SK-N-SH (cell line): ENCODE data around the gene VPS51.

Source experiments
- GABPA ChIP-seq: IDR thresholded peaks from 2 replicates; pipeline ENCODE4 v1.4.0; 2012; ENCODE audit warnings: low read depth, mild to moderate bottlenecking
- RAD21 ChIP-seq: IDR thresholded peaks from 2 replicates; pipeline ENCODE4 v1.6.1; 2012; ENCODE audit warnings: mild to moderate bottlenecking, low read length
- RCOR1 ChIP-seq: fragments of 150-350 bp; IDR thresholded peaks from 2 replicates; pipeline ENCODE4 v1.6.1; 2017; ENCODE audit warnings: antibody characterized with exemption, low read length
- SIN3A ChIP-seq: IDR thresholded peaks from 2 replicates; pipeline ENCODE4 v1.6.1; 2012; ENCODE audit warnings: low read depth, mild to moderate bottlenecking, low read length, moderate library complexity, borderline replicate concordance
- TAF1 ChIP-seq: IDR thresholded peaks from 2 replicates; pipeline ENCODE4 v1.6.1; 2012; ENCODE audit warnings: low read depth, mild to moderate bottlenecking, low read length, moderate library complexity, borderline replicate concordance
- TCF12 ChIP-seq: IDR thresholded peaks from 2 replicates; pipeline ENCODE4 v1.4.0; 2012
- ZBTB33 ChIP-seq: IDR thresholded peaks from 2 replicates; pipeline ENCODE4 v1.4.0; 2012; ENCODE audit warnings: low read depth, borderline replicate concordance
- TF ChIP-seq, protein P1 (sequence below): fragments of 200-600 bp; sonication (generic); IDR thresholded peaks from 2 replicates; pipeline ENCODE4 v1.6.1; 2017; ENCODE audit warnings: antibody characterized with exemption, mild to moderate bottlenecking, moderate library complexity

- TF ChIP-seq TCF12 (no peak), RCOR1 (no peak), RAD21 (no peak), GABPA (no peak), TAF1 (no peak), ZBTB33 (no peak), SIN3A (no peak)
- TF ChIP-seq, protein P1, sequence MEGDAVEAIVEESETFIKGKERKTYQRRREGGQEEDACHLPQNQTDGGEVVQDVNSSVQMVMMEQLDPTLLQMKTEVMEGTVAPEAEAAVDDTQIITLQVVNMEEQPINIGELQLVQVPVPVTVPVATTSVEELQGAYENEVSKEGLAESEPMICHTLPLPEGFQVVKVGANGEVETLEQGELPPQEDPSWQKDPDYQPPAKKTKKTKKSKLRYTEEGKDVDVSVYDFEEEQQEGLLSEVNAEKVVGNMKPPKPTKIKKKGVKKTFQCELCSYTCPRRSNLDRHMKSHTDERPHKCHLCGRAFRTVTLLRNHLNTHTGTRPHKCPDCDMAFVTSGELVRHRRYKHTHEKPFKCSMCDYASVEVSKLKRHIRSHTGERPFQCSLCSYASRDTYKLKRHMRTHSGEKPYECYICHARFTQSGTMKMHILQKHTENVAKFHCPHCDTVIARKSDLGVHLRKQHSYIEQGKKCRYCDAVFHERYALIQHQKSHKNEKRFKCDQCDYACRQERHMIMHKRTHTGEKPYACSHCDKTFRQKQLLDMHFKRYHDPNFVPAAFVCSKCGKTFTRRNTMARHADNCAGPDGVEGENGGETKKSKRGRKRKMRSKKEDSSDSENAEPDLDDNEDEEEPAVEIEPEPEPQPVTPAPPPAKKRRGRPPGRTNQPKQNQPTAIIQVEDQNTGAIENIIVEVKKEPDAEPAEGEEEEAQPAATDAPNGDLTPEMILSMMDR = no peak
Measured at GRCh38 chr11:65067446-65067845, 28.6 kb upstream of the VPS51 start.
